ENCODE measurements around the gene TMEM81.

The TMEM81 gene

GRCh38 chr1:205074513-205074912 lies 9.7 kb downstream of the TMEM81 start:
- no peak for TF ChIP-seq POLR2AphosphoS5 (IDR thresholded peaks at IDR 0.05; ENCODE audit: low read depth, low read length)
- no peak for TF ChIP-seq TAF1 (IDR thresholded peaks at IDR 0.05; ENCODE audit: borderline replicate concordance, insufficient read depth, low read length)
- no peak for TF ChIP-seq REST (IDR thresholded peaks at IDR 0.05; ENCODE audit: insufficient read depth in 1 of 2, low read depth in 2 of 2, low read length in 2 of 2)
- no peak for TF ChIP-seq FOXP2 (optimal IDR thresholded peaks at IDR 0.05; ENCODE audit: borderline replicate concordance, extremely low read depth, extremely low read length, insufficient read depth)
- no peak for TF ChIP-seq SIN3A (IDR thresholded peaks at IDR 0.05; ENCODE audit: borderline replicate concordance, insufficient read depth, low read length)

GRCh38 chr1:205074084-205074483 lies 10.2 kb downstream of the TMEM81 start:
- TF ChIP-seq REST (IDR thresholded peaks at IDR 0.05; ENCODE audit: insufficient read depth in 1 of 2, low read depth in 2 of 2, low read length in 2 of 2): no peak
- TF ChIP-seq POLR2AphosphoS5 (IDR thresholded peaks at IDR 0.05; ENCODE audit: low read depth, low read length): no peak
- TF ChIP-seq FOXP2 (optimal IDR thresholded peaks at IDR 0.05; ENCODE audit: borderline replicate concordance, extremely low read depth, extremely low read length, insufficient read depth): no peak
- TF ChIP-seq SIN3A (IDR thresholded peaks at IDR 0.05; ENCODE audit: borderline replicate concordance, insufficient read depth, low read length): no peak
- TF ChIP-seq TAF1 (IDR thresholded peaks at IDR 0.05; ENCODE audit: borderline replicate concordance, insufficient read depth, low read length): no peak

GRCh38 chr1:205073511-205073910 lies 10.7 kb downstream of the TMEM81 start:
- TF ChIP-seq SIN3A (IDR thresholded peaks at IDR 0.05; ENCODE audit: borderline replicate concordance, insufficient read depth, low read length): no peak
- no peak for TF ChIP-seq TAF1 (IDR thresholded peaks at IDR 0.05; ENCODE audit: borderline replicate concordance, insufficient read depth, low read length)
- no peak for TF ChIP-seq REST (IDR thresholded peaks at IDR 0.05; ENCODE audit: insufficient read depth in 1 of 2, low read depth in 2 of 2, low read length in 2 of 2)
- TF ChIP-seq FOXP2 (optimal IDR thresholded peaks at IDR 0.05; ENCODE audit: borderline replicate concordance, extremely low read depth, extremely low read length, insufficient read depth): no peak

GRCh38 chr1:205072881-205073280 lies 11.4 kb downstream of the TMEM81 start:
- TF ChIP-seq SIN3A (IDR thresholded peaks at IDR 0.05; ENCODE audit: borderline replicate concordance, insufficient read depth, low read length): no peak
- TF ChIP-seq REST (IDR thresholded peaks at IDR 0.05; ENCODE audit: insufficient read depth in 1 of 2, low read depth in 2 of 2, low read length in 2 of 2): no peak
- no peak for TF ChIP-seq POLR2AphosphoS5 (IDR thresholded peaks at IDR 0.05; ENCODE audit: low read depth, low read length)
- no peak for TF ChIP-seq TAF1 (IDR thresholded peaks at IDR 0.05; ENCODE audit: borderline replicate concordance, insufficient read depth, low read length)
- TF ChIP-seq FOXP2 (optimal IDR thresholded peaks at IDR 0.05; ENCODE audit: borderline replicate concordance, extremely low read depth, extremely low read length, insufficient read depth): no peak

- TF ChIP-seq SIN3A (IDR thresholded peaks at IDR 0.05; ENCODE audit: borderline replicate concordance, insufficient read depth, low read length) (no peak), TAF1 (IDR thresholded peaks at IDR 0.05; ENCODE audit: borderline replicate concordance, insufficient read depth, low read length) (no peak), REST (IDR thresholded peaks at IDR 0.05; ENCODE audit: insufficient read depth in 1 of 2, low read depth in 2 of 2, low read length in 2 of 2) (no peak), POLR2AphosphoS5 (IDR thresholded peaks at IDR 0.05; ENCODE audit: low read depth, low read length) (no peak), FOXP2 (optimal IDR thresholded peaks at IDR 0.05; ENCODE audit: borderline replicate concordance, extremely low read depth, extremely low read length, insufficient read depth) (no peak)
Observed at GRCh38 chr1:205072286-205072685, 12.0 kb downstream of the TMEM81 start.
